ENCODE measurements around the gene CRTC1.

The CRTC1 gene

DNA sequence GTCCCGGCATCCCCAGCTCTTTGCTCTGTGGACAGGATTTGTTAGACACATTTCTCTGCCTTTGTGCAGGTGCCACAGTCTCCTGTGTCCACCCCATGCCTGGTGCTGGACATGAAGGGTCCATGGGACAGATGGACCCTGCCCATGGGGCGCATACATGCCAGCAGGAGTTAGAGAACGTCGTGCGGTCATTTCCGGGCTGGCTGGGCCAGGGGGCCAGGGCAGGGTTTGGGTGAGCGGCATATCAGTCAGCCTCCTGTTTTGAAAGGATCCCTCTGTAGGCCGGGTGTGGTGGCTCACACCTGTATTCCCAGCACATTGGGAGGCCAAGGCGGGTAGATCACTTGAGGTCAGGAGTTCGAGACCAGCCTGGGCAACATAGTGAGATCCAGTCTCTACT lies 35.7 kb upstream of the CRTC1 start:
- TF ChIP-seq, protein P1, sequence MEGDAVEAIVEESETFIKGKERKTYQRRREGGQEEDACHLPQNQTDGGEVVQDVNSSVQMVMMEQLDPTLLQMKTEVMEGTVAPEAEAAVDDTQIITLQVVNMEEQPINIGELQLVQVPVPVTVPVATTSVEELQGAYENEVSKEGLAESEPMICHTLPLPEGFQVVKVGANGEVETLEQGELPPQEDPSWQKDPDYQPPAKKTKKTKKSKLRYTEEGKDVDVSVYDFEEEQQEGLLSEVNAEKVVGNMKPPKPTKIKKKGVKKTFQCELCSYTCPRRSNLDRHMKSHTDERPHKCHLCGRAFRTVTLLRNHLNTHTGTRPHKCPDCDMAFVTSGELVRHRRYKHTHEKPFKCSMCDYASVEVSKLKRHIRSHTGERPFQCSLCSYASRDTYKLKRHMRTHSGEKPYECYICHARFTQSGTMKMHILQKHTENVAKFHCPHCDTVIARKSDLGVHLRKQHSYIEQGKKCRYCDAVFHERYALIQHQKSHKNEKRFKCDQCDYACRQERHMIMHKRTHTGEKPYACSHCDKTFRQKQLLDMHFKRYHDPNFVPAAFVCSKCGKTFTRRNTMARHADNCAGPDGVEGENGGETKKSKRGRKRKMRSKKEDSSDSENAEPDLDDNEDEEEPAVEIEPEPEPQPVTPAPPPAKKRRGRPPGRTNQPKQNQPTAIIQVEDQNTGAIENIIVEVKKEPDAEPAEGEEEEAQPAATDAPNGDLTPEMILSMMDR (IDR thresholded peaks at IDR 0.05; ENCODE audit: low read depth, low read length, missing control alignments): no peak
- no peak for DNase-seq (ENCODE audit: extremely low read depth, low read depth)
- H3K4me3 ChIP-seq (replicated peaks; ENCODE audit: low read depth, low read length): no peak overlapping the region

DNA sequence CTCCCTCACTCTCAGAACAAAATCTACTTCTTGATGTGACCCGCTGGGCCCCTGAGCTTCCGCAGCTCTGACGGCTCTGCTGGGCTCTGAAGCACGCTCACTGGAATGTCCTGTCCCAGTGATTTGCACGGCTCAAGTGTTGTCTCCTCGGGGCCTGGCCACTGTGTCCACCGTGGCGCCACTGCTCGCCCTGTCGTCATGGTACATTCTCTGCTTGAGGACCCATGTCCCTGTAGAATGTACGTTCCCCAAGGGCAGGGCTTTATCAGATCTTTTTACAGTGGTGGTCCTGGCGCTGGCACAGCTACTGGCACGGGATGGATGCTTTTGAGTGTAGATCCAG lies 34.5 kb upstream of the CRTC1 start:
- no peak for DNase-seq (ENCODE audit: extremely low read depth, low read depth)
- TF ChIP-seq, protein P1 (IDR thresholded peaks at IDR 0.05; ENCODE audit: low read depth, low read length, missing control alignments): no peak
- H3K4me3 ChIP-seq (replicated peaks; ENCODE audit: low read depth, low read length): no peak overlapping the region

DNA sequence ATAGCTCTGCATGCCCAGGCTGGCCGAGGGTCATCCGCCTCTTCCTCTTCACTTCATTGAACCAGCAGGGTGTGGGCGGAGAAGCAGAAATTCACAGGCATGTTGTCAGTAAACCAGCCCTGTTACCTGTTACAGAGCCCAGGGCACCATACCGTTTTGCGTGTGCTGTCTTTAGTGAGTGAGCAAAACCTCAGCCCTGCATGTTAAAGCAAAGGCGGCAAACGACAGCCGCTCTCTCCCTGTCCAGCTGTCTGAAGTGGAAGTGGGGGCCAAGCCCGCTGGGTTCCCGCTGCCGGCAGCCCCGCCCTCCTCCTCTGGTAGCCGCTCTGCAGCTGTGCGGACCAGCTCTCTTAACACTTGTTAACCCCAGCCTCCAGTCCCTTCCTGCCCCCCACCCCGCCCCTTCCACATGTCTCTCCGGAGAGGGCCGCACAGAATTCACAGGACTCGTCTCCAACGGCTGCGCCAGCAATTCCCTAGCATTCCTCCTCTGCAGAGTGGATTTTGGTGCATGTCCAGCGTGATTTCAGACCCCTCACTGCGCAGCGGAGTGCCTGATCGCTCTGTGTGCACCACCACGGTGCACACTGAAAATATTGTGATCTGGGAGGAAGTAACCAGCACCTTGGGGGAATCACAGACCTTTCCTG lies 34.0 kb upstream of the CRTC1 start:
- DNase-seq (ENCODE audit: extremely low read depth, low read depth): no peak
- H3K4me3 ChIP-seq (replicated peaks; ENCODE audit: low read depth, low read length): no peak overlapping the region
- TF ChIP-seq, protein P1 (IDR thresholded peaks at IDR 0.05; ENCODE audit: low read depth, low read length, missing control alignments): no peak

DNA sequence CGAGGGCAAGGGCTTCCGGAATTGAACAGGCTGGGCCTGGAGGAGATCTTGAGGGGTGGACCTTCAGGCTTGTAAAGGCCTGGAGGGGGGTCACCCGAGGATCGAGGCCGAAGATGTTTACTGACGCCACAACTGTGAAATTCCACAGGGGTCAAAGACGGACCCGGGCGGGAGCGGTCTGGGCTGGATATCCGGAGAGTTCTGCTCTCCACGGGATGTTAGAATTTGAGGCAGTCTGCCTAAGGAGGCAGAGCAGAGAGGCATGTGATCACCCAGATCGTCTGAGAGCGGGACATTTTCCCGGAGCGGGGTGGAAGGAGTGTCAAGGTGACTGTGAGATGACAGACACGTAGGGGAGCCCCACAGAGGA lies 33.5 kb upstream of the CRTC1 start:
- no peak for DNase-seq (ENCODE audit: extremely low read depth, low read depth)
- no peak overlapping the region for H3K4me3 ChIP-seq (replicated peaks; ENCODE audit: low read depth, low read length)
- TF ChIP-seq, protein P1 (IDR thresholded peaks at IDR 0.05; ENCODE audit: low read depth, low read length, missing control alignments): no peak

DNA sequence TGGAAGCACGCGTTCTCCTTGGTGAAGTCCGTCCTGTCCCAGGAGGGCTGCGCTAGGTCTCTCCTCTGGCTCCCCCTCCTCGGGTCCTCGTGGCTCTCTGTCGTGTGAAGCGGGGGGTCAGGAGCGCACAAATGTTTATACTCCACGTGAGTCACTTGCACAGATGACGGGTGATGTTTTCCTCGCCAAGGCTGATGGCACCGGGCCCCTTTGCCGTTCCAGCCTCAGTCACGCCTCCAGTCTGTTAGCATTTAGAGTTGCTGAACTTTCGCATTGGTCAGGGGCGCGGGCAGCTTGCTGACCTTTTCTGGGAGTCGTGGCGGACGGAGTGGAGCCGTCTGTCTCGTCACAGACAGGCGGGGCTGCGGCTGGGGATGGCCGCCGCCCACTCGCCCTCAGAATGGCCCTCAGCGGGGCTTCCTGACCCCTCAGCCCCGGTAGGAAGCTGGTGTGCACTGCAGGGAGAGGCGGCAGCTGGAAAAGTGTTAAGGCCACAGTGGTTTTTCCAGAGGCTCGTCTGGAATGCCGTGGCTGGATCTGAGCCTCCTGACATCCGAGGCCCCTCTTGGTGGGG lies 32.9 kb upstream of the CRTC1 start:
- H3K4me3 ChIP-seq (replicated peaks; ENCODE audit: low read depth, low read length): no peak overlapping the region
- no peak for DNase-seq (ENCODE audit: extremely low read depth, low read depth)

DNA sequence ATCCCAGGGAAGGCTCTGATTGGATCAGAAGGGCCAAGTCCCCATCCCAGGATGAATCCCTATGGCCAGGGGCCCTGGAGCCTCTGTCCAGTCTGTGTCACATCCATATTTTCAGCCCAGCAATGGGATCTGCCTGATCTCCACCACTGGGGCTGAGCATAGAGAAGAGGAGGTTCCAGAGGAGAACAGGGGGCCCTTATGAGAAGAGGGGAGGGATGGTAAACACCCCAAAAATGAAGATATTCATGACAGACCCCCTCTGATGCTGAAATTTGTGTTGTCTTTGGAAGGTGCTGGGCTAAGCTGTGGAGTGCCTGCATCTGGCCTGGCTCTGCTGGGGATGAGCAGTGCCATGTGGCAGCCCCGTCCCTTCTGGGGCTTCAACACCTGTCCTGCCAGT lies 32.2 kb upstream of the CRTC1 start:
- H3K4me3 ChIP-seq (replicated peaks; ENCODE audit: low read depth, low read length): no peak overlapping the region

More for the DNA sequence above, 32.9 kb upstream of the CRTC1 start:
- TF ChIP-seq, protein P1 (IDR thresholded peaks at IDR 0.05; ENCODE audit: low read depth, low read length, missing control alignments): no peak

More for the DNA sequence above, 32.2 kb upstream of the CRTC1 start:
- TF ChIP-seq, protein P1 (IDR thresholded peaks at IDR 0.05; ENCODE audit: low read depth, low read length, missing control alignments): no peak
- DNase-seq (ENCODE audit: extremely low read depth, low read depth): no peak

All from HFF-Myc (cell line).